Stomach (tissue), 9 donors: ENCODE measurements around the gene SGIP1. TPM values are rescaled to one million over a fixed set of nuclear protein-coding genes. Genes with fewer than 3 reads are reported as not detected.

Experiments used
- DNase-seq, 2 donors: peaks; one replicate each; pipeline versions ENCODE4 v3.0.0 to v3.0.0-alpha.2; 2013 to 2019
- H3K27ac ChIP-seq, 5 donors: fragments of 200-600 bp in 4 of 5; sonication (generic) in 4 of 5; one replicate each; pipeline ENCODE4 v1.5.1; 2013 to 2019; ENCODE audit warnings: mild to moderate bottlenecking in 1 of 5, moderate library complexity in 1 of 5
- H3K27me3 ChIP-seq, 3 donors: fragments of 200-600 bp; sonication (generic); one replicate each; pipeline ENCODE4 v1.5.1; 2017 to 2019; ENCODE audit warnings: mixed run types in 1 of 3
- H3K36me3 ChIP-seq, 4 donors: fragments of 200-600 bp; sonication (generic); 1 replicate in 3 of 4; 2 replicates in 1 of 4; pipeline ENCODE4 v1.5.1; 2016 to 2019
- H3K4me1 ChIP-seq, 4 donors: fragments of 200-600 bp; sonication (generic); one replicate each; pipeline ENCODE4 v1.5.1; 2016 to 2019
- H3K4me3 ChIP-seq, 4 donors: fragments of 200-600 bp; sonication (generic) in 3 of 4; one replicate each; pipeline ENCODE4 v1.5.1; 2016 to 2019; ENCODE audit warnings: mild to moderate bottlenecking in 1 of 4
- H3K9me3 ChIP-seq, 4 donors: fragments of 200-600 bp; sonication (generic); one replicate each; pipeline ENCODE4 v1.5.1; 2016 to 2019
- CTCF ChIP-seq, 7 experiments: fragments of 450-650 bp in 4 of 7; fragments of 200-600 bp in 3 of 7; sonication (generic) in 3 of 7; IDR thresholded peaks; one replicate each; pipeline ENCODE4 v1.5.1; 2016 to 2019; ENCODE audit warnings: antibody characterized with exemption in 7 of 7, control low read depth in 2 of 7, mild to moderate bottlenecking in 1 of 7
- EP300 ChIP-seq: sonication (generic); formaldehyde crosslinking; IDR thresholded peaks from one replicate; pipeline ENCODE4 v1.6.1; 2017; ENCODE audit warnings: antibody characterized with exemption
- POLR2A ChIP-seq, 4 donors: fragments of 450-650 bp; IDR thresholded peaks; one replicate each; pipeline ENCODE4 v1.6.1; 2016; ENCODE audit warnings: antibody characterized with exemption in 4 of 4, control low read depth in 2 of 4, mild to moderate bottlenecking in 1 of 4, moderate library complexity in 1 of 4
- POLR2AphosphoS5 ChIP-seq, 3 donors: sonication (generic); formaldehyde crosslinking; IDR thresholded peaks; one replicate each; pipeline ENCODE4 v1.6.1; 2016; ENCODE audit warnings: antibody characterized with exemption in 3 of 3
- WGBS, 5 donors: extraction: QIAGEN DNeasy Blood & Tissue Kit in 3 of 5; methylation state at CpG; one replicate each; pipeline versions ENCODE4 v1.1.5 to v1.1.7; 2013 to 2018; 5-methylcytosine and 5-hydroxymethylcytosine counted together
- intact Hi-C: fragments of 100-400 bp; cut with DNase I; formaldehyde crosslinking; loops from one replicate; pipeline ENCODE4 v1.15.1; 2023; ENCODE audit warnings: low total_unique reads
- polyA plus RNA-seq, 3 donors: library from polyadenylated mRNA; stranded (reverse); fragments of 200-250 nt; gene quantifications; one replicate each; pipeline ENCODE4 v1.2.3, GENCODE V29; 2013
- total RNA-seq, 5 donors: library from RNA; depleted of rRNA; stranded (reverse); fragments of >200 nt; gene quantifications; one replicate each; pipeline versions ENCODE4 v1.1.0 to v1.2.3, GENCODE V29; 2014 to 2016
- donor health status: healthy with polysubstance abuse.
- donor health status: Bipolar disorder and iron deficiency.
- donor health status: healthy.

SGIP1 gene
- total and polyA plus RNA-seq, 8 donors, result 1.2 to 44.9 (median 3.0) TPM; not detected in 1

- no peak for DNase-seq
- Histone ChIP-seq H3K9me3 (no peaks in the 10 kb centered on the region), H3K27ac (no peak overlapping the region), H3K27me3 (no peaks in the 10 kb centered on the region), H3K4me3 (no peak overlapping the region), H3K36me3 (no peaks in the 10 kb centered on the region), H3K4me1 (no peaks in the 10 kb centered on the region)
- 76 to 83% (median 81%) methylated on average over 5 of the region's 5 CpGs for WGBS, 5 donors
- TF ChIP-seq POLR2A (IDR thresholded peaks at IDR 0.05) (no peak), POLR2AphosphoS5 (IDR thresholded peaks at IDR 0.05) (no peak), EP300 (no peak), CTCF (IDR thresholded peaks at IDR 0.05) (no peak)
- intact Hi-C loops, result no loop called here
These were observed 165.3 kb downstream of the SGIP1 start for GRCh38 chr1:66699213-66699612.

- no peaks in the 10 kb centered on the region for H3K36me3 ChIP-seq
- no peak overlapping the region for H3K27ac ChIP-seq
- H3K4me1 ChIP-seq, result no peaks in the 10 kb centered on the region
- intact Hi-C loops, result no loop called here
- TF ChIP-seq CTCF (IDR thresholded peaks at IDR 0.05) (no peak), POLR2A (IDR thresholded peaks at IDR 0.05) (no peak), EP300 (no peak), POLR2AphosphoS5 (IDR thresholded peaks at IDR 0.05) (no peak)
- no peaks in the 10 kb centered on the region for H3K9me3 ChIP-seq
- no peak for DNase-seq
- no peak overlapping the region for H3K4me3 ChIP-seq
- WGBS, 5 donors, result 80 to 87% (median 85%) methylated on average over 4 of the region's 4 CpGs
- no peaks in the 10 kb centered on the region for H3K27me3 ChIP-seq
These were observed 170.4 kb downstream of the SGIP1 start for GRCh38 chr1:66704177-66704875.

- peak in 1 of 2 donors; percentile 14 for DNase-seq
- WGBS, 5 donors, result 56 to 75% (median 64%) methylated on average over 5 of the region's 5 CpGs
These were observed 171.2 kb downstream of the SGIP1 start for GRCh38 chr1:66705110-66705509.

GRCh38 chr1:66711420-66711819, 177.5 kb downstream of the SGIP1 start:
- no peak overlapping the region for H3K27ac ChIP-seq
- H3K36me3 ChIP-seq, result no peaks in the 10 kb centered on the region
- no peaks in the 10 kb centered on the region for H3K4me1 ChIP-seq
- intact Hi-C loops, result no loop called here
- TF ChIP-seq POLR2A (IDR thresholded peaks at IDR 0.05) (no peak), POLR2AphosphoS5 (IDR thresholded peaks at IDR 0.05) (no peak), EP300 (no peak), CTCF (IDR thresholded peaks at IDR 0.05) (no peak)
- DNase-seq, result no peak
- WGBS, 5 donors, result 28 to 54% (median 37%) methylated on average over 2 of the region's 2 CpGs
- no peaks in the 10 kb centered on the region for H3K27me3 ChIP-seq
- no peak overlapping the region for H3K4me3 ChIP-seq
- H3K9me3 ChIP-seq, result no peaks in the 10 kb centered on the region

More at GRCh38 chr1:66705110-66705509, 171.2 kb downstream of the SGIP1 start:
- intact Hi-C loops, result no loop called here
- Histone ChIP-seq H3K27ac (no peak overlapping the region), H3K9me3 (no peaks in the 10 kb centered on the region), H3K27me3 (no peaks in the 10 kb centered on the region), H3K4me3 (no peak overlapping the region), H3K36me3 (no peaks in the 10 kb centered on the region), H3K4me1 (no peaks in the 10 kb centered on the region)
- no peak for TF ChIP-seq POLR2A (IDR thresholded peaks at IDR 0.05)
- no peak for TF ChIP-seq EP300
- no peak for TF ChIP-seq CTCF (IDR thresholded peaks at IDR 0.05)
- TF ChIP-seq POLR2AphosphoS5 (IDR thresholded peaks at IDR 0.05), result no peak
